OCI-LY1 (cell line): ENCODE measurements around the gene RFX2.

Experiments
- CTCF ChIP-seq: fragments of 200-600 bp; sonication (generic), shearing (Covaris generic); IDR thresholded peaks from 2 replicates; pipeline ENCODE4 v1.5.1; 2017; ENCODE audit warnings: mild to moderate bottlenecking, antibody characterized with exemption, low read length, moderate library complexity, mixed read lengths
- EZH2 ChIP-seq: fragments of 200-600 bp; sonication (generic), shearing (Covaris generic); IDR thresholded peaks from 2 replicates; pipeline ENCODE4 v1.8.0; 2017; ENCODE audit warnings: borderline replicate concordance, mixed run types, mild to moderate bottlenecking, antibody characterized with exemption, low read length, moderate library complexity, mixed read lengths

- TF ChIP-seq CTCF (no peak), EZH2 (no peak)
Observed at GRCh38 chr19:5958074-5958850, 152.0 kb downstream of the RFX2 start.
